ENCODE results near the gene TMEM52. TPM values are rescaled to one million over a fixed set of nuclear protein-coding genes. Genes with fewer than 3 reads are reported as not detected.

The TMEM52 gene
- total and polyA plus RNA-seq, 2 of the 13 experiments (the other 11 are each of a cell fraction or from before 2014, with no cell fraction given) = 13.2 to 18.7 TPM

GRCh38 chr1:1892763-1893120 lies 26.3 kb downstream of the TMEM52 start (continued):
- TF ChIP-seq SNAPC4 (CRISPR knock-in tag; IDR thresholded peaks at IDR 0.05) = no peak

- no peaks in the 10 kb centered on the region; a peak in 1 of 5 replicates for H3K27me3 ChIP-seq (ENCODE audit: control insufficient read depth in 1 of 2, insufficient read depth in 2 of 2, low read length in 2 of 2)
- peaks cover 39% of the 10 kb centered on the region for H3K79me2 ChIP-seq (ENCODE audit: insufficient read depth, low read length)
- H3K27ac ChIP-seq (ENCODE audit: extremely low read length, insufficient read depth, low read length) = peak overlapping the region; percentile 81
- H3K4me2 ChIP-seq (ENCODE audit: low read depth, low read length) = peak overlapping the region; percentile 96
- FAIRE-seq (no peak), DNase-seq (ENCODE audit: low spot score) (no peak), ATAC-seq (no peak)
- peaks cover 26% of the 10 kb centered on the region for H4K20me1 ChIP-seq (ENCODE audit: insufficient read depth, low read length)
- H3K4me3 ChIP-seq (replicated peaks in 1 of 3; ENCODE audit: insufficient read depth in 1 of 3, low read depth in 2 of 3, low read length in 3 of 3) = peak overlapping the region; percentile 67 to 99 (median 90)
- intact Hi-C loops (cut with micrococcal nuclease; ENCODE audit: unreplicated experiment) = no loop called here
- no peaks in the 10 kb centered on the region for H3K36me3 ChIP-seq (replicated peaks in 1 of 2; ENCODE audit: control insufficient read depth in 1 of 2, insufficient read depth in 2 of 2, low read length in 2 of 2)
- peaks cover 78% of the 10 kb centered on the region for H3K4me1 ChIP-seq (ENCODE audit: insufficient read depth, low read length)
- peak overlapping the region; percentile 76 for H3K9ac ChIP-seq (ENCODE audit: insufficient read depth, low read depth, low read length)
- 47% methylated on average over 16 of the region's 21 CpGs for WGBS (ENCODE audit: low lambda C conversion rate)
- TSS peak; percentile 69 for BruUV-seq (replicated peaks)
- ChIA-PET CTCF (ENCODE audit: low intra/inter-chr PET ratio, low total read pairs) (no interaction called here), POLR2A (interaction anchor here (1.0 to 1.9 kb wide), 4 partner anchors 9 to 27 kb away, joined by 3 to 6 read pairs (median 4); partner anchors contain the start of gene TMEM52)
- H3K9me3 ChIP-seq (ENCODE audit: low read length) = no peaks in the 10 kb centered on the region
- H2AFZ ChIP-seq (ENCODE audit: low read length) = no peak overlapping the region
- in situ Hi-C loops (cut with HindIII; ENCODE audit: extremely low pct_ligation_motif_present, low pct_unique_long_range_greater_than_20kb) = no loop called here
- TF ChIP-seq ZNF460 (CRISPR knock-in tag; IDR thresholded peaks at IDR 0.05; ENCODE audit: borderline replicate concordance) = no peak
- no peak for TF ChIP-seq HNRNPK (IDR thresholded peaks at IDR 0.05; ENCODE audit: low read depth, low read length, poor library complexity, severe bottlenecking)
- TF ChIP-seq ZNF639 (CRISPR knock-in tag; conservative IDR thresholded peaks at IDR 0.05) = no peak
- no peak for TF ChIP-seq MAX (IDR thresholded peaks at IDR 0.05)
- TF ChIP-seq ZNF343 (CRISPR knock-in tag; IDR thresholded peaks at IDR 0.05) = no peak
- no peak for TF ChIP-seq NCOR1 (IDR thresholded peaks at IDR 0.05; ENCODE audit: borderline replicate concordance, low read length)
- TF ChIP-seq ZNF589 (CRISPR knock-in tag; conservative IDR thresholded peaks at IDR 0.05) = 0 out of 2 replicates have a peak, but pooled peaks have one; percentile 64
- TF ChIP-seq ZNF280B (CRISPR knock-in tag; IDR thresholded peaks at IDR 0.05; ENCODE audit: borderline replicate concordance) = peak; percentile 1; the same call in 1 of the 2 replicates
- no peak for TF ChIP-seq ZNF20 (CRISPR knock-in tag; IDR thresholded peaks at IDR 0.05)
- TF ChIP-seq MXD1 (CRISPR knock-in tag; IDR thresholded peaks at IDR 0.05) = no peak
These were observed 26.9 kb downstream of the TMEM52 start for GRCh38 chr1:1892079-1892762.
